ENCODE measurements around the gene NLK.

DNA sequence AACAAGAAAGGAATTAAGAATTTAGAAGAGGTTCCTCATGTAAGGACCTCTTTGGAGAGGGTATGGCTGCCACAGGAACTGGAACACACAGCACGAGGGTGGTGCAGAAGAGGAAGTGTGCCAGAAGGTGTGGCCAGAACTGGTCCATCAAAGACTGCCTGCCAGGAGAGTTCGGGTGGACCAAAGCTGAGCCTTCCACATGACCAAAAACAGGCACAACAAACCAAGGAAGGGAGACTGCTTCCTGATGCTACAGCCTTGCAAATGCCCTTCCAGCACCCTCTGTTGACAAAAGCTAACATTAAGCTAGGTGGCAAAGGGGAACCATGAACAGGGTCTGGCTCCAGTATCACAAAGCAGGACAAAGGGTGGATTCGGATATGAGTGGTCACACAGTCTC lies 150.8 kb downstream of the NLK start:
- no peak for TF ChIP-seq POLR2A (IDR thresholded peaks at IDR 0.05)
- no peak for TF ChIP-seq CTCF (IDR thresholded peaks at IDR 0.05)
- peak in 1 of 2 donors; percentile 46 for TF ChIP-seq EP300 (IDR thresholded peaks at IDR 0.05)

All from tibial nerve (tissue), 4 donors.